ENCODE results near the gene CA14.
A peak's percentile ranks its signal among the peaks of the same experiment; 100 is the strongest.

The CA14 gene

GRCh38 chr1:150283260-150283659 lies 25.7 kb downstream of the CA14 start:
- no peaks in the 10 kb centered on the region for H3K9me3 ChIP-seq (ENCODE audit: severe bottlenecking)
- TF ChIP-seq, protein P1, sequence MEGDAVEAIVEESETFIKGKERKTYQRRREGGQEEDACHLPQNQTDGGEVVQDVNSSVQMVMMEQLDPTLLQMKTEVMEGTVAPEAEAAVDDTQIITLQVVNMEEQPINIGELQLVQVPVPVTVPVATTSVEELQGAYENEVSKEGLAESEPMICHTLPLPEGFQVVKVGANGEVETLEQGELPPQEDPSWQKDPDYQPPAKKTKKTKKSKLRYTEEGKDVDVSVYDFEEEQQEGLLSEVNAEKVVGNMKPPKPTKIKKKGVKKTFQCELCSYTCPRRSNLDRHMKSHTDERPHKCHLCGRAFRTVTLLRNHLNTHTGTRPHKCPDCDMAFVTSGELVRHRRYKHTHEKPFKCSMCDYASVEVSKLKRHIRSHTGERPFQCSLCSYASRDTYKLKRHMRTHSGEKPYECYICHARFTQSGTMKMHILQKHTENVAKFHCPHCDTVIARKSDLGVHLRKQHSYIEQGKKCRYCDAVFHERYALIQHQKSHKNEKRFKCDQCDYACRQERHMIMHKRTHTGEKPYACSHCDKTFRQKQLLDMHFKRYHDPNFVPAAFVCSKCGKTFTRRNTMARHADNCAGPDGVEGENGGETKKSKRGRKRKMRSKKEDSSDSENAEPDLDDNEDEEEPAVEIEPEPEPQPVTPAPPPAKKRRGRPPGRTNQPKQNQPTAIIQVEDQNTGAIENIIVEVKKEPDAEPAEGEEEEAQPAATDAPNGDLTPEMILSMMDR (IDR thresholded peaks at IDR 0.05; ENCODE audit: poor library complexity, severe bottlenecking): no peak
- ATAC-seq (ENCODE audit: low read depth) (no peak), DNase-seq (ENCODE audit: low spot score) (no peak)
- peaks cover 6% of the 10 kb centered on the region for H3K4me1 ChIP-seq (ENCODE audit: insufficient read depth, poor library complexity, severe bottlenecking)
- no peaks in the 10 kb centered on the region for H3K36me3 ChIP-seq (ENCODE audit: low read depth)
- no peak overlapping the region for H3K4me3 ChIP-seq (ENCODE audit: severe bottlenecking)
- H3K27ac ChIP-seq (ENCODE audit: poor library complexity, severe bottlenecking): no peak overlapping the region
- no peaks in the 10 kb centered on the region for H3K27me3 ChIP-seq (ENCODE audit: insufficient read depth, poor library complexity, severe bottlenecking)

DNA sequence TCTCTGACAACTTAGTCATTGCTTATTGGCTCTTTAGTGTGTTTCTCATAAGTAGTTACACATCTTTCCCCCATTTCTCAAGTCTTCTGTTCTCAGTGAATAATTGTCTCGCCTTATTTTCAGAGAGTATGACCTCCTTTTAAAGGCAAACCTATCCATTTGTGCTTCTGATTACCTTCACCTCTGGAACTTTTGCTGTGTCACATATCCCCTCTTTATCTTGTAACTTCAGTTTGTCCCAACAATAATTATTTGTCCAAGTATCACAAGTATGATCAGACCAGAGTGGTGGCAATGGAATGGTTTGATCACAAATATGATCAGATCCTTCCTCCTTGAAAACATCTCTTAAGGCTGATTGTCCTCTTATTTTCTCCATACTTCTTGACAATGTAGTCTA lies 30.8 kb downstream of the CA14 start:
- no peak for ATAC-seq (ENCODE audit: low read depth)
- peaks cover 5% of the 10 kb centered on the region for H3K4me1 ChIP-seq (ENCODE audit: insufficient read depth, poor library complexity, severe bottlenecking)
- DNase-seq (ENCODE audit: low spot score): no peak
- TF ChIP-seq, protein P1 (IDR thresholded peaks at IDR 0.05; ENCODE audit: poor library complexity, severe bottlenecking): no peak
- H3K27me3 ChIP-seq (ENCODE audit: insufficient read depth, poor library complexity, severe bottlenecking): no peaks in the 10 kb centered on the region
- no peak overlapping the region for H3K27ac ChIP-seq (ENCODE audit: poor library complexity, severe bottlenecking)
- no peaks in the 10 kb centered on the region for H3K9me3 ChIP-seq (ENCODE audit: severe bottlenecking)
- H3K4me3 ChIP-seq (ENCODE audit: severe bottlenecking): no peak overlapping the region
- no peaks in the 10 kb centered on the region for H3K36me3 ChIP-seq (ENCODE audit: low read depth)

DNA sequence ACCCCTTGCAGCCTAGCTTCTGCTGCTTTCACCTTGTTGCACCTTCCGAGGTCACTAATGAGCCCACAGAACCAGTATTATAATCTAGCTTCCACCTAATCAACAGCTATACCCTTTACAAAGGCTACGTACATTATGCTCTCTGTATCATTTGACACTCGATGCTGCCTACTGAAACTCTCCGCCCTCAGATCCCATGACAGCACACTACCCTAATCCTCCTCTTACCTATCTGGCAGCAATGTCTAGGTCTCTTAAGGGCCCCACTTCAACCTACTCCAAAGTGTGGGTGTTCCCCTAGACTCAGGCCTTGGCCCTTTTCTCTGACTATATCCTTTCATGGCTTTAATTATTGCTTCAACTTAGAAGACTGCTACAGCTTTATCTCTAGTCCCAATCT lies 31.2 kb downstream of the CA14 start:
- Histone ChIP-seq H3K27ac (ENCODE audit: poor library complexity, severe bottlenecking) (no peak overlapping the region), H3K27me3 (ENCODE audit: insufficient read depth, poor library complexity, severe bottlenecking) (no peaks in the 10 kb centered on the region), H3K9me3 (ENCODE audit: severe bottlenecking) (no peaks in the 10 kb centered on the region), H3K4me3 (ENCODE audit: severe bottlenecking) (no peak overlapping the region), H3K36me3 (ENCODE audit: low read depth) (no peaks in the 10 kb centered on the region), H3K4me1 (ENCODE audit: insufficient read depth, poor library complexity, severe bottlenecking) (peaks cover 5% of the 10 kb centered on the region)
- ATAC-seq (ENCODE audit: low read depth): no peak
- DNase-seq (ENCODE audit: low spot score): no peak
- TF ChIP-seq, protein P1 (IDR thresholded peaks at IDR 0.05; ENCODE audit: poor library complexity, severe bottlenecking): no peak

GRCh38 chr1:150293433-150294253 lies 36.1 kb downstream of the CA14 start, which contains the start of gene MRPS21:
Gene MRPS21, plus strand, starts transcription at chr1:150293861. Its CDS starts 506 bp downstream, at chr1:150294367.
- Histone ChIP-seq H3K4me3 (ENCODE audit: severe bottlenecking) (peak within 1 kb of the TSS; percentile 58), H3K4me1 (ENCODE audit: insufficient read depth, poor library complexity, severe bottlenecking) (peaks cover 5% of the 10 kb centered on the region), H3K9me3 (ENCODE audit: severe bottlenecking) (no peaks in the 10 kb centered on the region), H3K27me3 (ENCODE audit: insufficient read depth, poor library complexity, severe bottlenecking) (no peaks in the 10 kb centered on the region), H3K27ac (ENCODE audit: poor library complexity, severe bottlenecking) (peak within 1 kb of the TSS; percentile 38), H3K36me3 (ENCODE audit: low read depth) (peaks cover 41% of the 10 kb centered on the region)
- TF ChIP-seq, protein P1 (IDR thresholded peaks at IDR 0.05; ENCODE audit: poor library complexity, severe bottlenecking): no peak
- DNase-seq (ENCODE audit: low spot score): peak; percentile 86
- ATAC-seq (ENCODE audit: low read depth): peak; percentile 99

DNA sequence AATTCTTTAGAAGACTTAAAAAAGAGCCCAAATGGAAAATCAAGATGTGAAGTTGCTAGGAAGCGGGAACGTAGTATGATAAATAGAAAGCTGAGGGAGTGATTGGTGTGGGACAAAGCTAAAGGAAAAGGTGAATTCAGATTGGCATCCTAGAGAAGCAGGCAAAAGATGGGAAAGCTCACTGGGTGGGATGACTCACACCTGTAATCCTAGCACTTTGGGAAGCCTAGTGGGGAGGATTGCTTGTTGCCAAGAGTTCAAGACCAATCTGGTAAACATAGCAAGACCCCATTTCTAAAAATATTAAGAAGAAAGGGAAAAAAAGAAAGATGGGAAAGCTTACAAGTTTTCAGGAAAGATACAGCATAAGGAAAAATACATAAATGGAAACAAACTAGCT lies 37.9 kb downstream of the CA14 start:
- H3K4me3 ChIP-seq (ENCODE audit: severe bottlenecking): no peak overlapping the region
- no peak overlapping the region for H3K27ac ChIP-seq (ENCODE audit: poor library complexity, severe bottlenecking)
- peaks cover 5% of the 10 kb centered on the region for H3K4me1 ChIP-seq (ENCODE audit: insufficient read depth, poor library complexity, severe bottlenecking)
- DNase-seq (ENCODE audit: low spot score) (no peak), ATAC-seq (ENCODE audit: low read depth) (no peak)
- H3K36me3 ChIP-seq (ENCODE audit: low read depth): peaks cover 56% of the 10 kb centered on the region
- TF ChIP-seq, protein P1 (IDR thresholded peaks at IDR 0.05; ENCODE audit: poor library complexity, severe bottlenecking): no peak
- H3K27me3 ChIP-seq (ENCODE audit: insufficient read depth, poor library complexity, severe bottlenecking): no peaks in the 10 kb centered on the region
- no peaks in the 10 kb centered on the region for H3K9me3 ChIP-seq (ENCODE audit: severe bottlenecking)

All from RWPE2 (cell line).